Measurements from ENCODE around the gene MPEG1. TPM values are rescaled to one million over a fixed set of nuclear protein-coding genes. Genes with fewer than 3 reads are reported as not detected.

MPEG1 gene
- total and polyA plus RNA-seq, 2 of the 4 experiments (the other 2 are of a cell fraction): not detected

DNA sequence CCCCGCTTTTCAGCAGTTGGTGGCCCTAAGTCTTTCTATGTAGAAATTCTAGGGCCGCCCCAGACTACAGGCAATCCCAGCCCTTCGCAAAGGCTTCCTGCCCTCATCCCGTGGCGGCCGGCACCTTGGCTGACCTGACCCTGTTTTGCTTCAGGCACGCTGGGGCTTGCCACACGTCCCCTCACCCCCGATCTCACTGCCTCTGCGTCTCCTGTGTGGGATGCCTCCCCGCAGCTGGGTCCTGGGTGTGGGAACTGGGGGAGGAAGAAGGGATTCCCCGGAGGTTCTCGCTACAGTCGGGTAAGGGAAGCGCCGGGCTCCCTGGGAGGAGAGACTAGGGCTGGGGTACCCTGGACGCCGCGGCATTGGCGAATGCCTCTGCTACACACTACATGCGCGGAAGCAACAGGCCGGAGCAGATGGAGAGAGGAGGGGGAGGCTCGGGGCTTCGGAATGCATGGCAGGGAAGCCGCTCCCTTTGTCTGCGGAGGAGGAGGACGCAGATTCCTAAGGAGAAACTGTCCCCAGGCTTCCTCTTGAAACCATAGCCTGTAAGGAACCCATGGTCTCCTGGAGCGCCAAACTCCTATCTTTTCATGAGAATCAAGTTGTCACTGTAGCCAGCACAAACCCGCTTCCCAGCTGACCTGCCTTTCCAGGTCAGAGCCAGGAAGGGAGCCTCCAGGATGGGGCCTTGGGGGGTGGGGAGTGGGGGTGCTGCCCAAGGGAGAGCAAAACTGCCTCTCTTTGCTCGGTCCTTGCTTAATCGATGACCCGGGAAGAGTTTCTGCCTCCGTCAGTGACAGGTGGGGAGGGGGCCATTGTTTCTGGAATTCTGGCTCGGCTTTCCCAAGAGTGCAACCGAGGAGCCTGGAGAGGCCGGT, 39.4 kb downstream of the MPEG1 start (continued):
- TF ChIP-seq FOS (IDR thresholded peaks at IDR 0.05; ENCODE audit: low read depth, low read length): no peak
- no peak for TF ChIP-seq CEBPB (IDR thresholded peaks at IDR 0.05; ENCODE audit: low read depth, low read length)
